GM12873 (cell line): Measurements from ENCODE around the gene PDE2A.

Source experiments
- TF ChIP-seq, protein P1 (sequence below): IDR thresholded peaks from 2 replicates; pipeline ENCODE4 v1.5.1; 2012; ENCODE audit warnings: low read depth, mild to moderate bottlenecking, moderate library complexity, low read length, control low read depth; ENCODE audit not compliant: insufficient read depth; ENCODE audit errors: missing control alignments

Gene PDE2A

DNA sequence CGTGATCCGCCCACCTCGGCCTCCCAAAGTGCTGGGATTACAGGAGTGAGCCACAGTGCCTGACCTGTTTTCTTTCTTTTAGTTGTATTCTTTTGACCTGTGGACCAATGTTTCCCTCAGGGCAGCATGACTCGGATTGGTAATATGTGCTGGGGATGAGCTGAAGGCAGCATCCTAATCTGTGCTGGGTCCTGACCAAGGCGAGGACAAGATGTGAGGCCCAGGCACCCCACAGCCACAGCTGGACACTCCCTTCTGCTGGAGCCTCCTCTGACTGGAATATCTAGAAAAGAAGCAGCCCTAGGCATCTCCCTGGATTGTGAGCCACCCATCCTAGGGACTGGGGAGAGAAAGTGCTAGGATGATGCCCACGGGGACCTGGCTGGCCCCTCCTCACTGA, 105.4 kb downstream of the PDE2A start:
- TF ChIP-seq, protein P1, sequence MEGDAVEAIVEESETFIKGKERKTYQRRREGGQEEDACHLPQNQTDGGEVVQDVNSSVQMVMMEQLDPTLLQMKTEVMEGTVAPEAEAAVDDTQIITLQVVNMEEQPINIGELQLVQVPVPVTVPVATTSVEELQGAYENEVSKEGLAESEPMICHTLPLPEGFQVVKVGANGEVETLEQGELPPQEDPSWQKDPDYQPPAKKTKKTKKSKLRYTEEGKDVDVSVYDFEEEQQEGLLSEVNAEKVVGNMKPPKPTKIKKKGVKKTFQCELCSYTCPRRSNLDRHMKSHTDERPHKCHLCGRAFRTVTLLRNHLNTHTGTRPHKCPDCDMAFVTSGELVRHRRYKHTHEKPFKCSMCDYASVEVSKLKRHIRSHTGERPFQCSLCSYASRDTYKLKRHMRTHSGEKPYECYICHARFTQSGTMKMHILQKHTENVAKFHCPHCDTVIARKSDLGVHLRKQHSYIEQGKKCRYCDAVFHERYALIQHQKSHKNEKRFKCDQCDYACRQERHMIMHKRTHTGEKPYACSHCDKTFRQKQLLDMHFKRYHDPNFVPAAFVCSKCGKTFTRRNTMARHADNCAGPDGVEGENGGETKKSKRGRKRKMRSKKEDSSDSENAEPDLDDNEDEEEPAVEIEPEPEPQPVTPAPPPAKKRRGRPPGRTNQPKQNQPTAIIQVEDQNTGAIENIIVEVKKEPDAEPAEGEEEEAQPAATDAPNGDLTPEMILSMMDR: no peak

DNA sequence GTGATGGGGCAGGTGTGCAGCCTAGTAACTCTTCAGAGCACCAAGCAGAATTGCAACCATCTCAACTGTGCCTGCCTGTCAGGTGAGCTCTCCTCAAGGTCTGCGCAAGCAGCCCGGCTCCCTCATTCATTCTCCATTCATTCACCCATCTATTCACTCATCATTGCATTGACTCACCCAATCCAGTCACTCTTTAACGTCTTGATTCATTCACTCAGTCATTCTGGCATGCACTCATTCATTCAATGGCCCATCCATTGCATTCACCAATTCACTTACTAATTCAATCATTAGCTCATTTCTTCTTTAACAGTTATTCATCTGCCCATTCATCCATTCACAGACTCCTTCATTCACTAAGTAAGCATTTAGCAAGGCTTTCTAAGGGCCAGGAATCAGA, 111.8 kb downstream of the PDE2A start:
- TF ChIP-seq, protein P1: no peak

DNA sequence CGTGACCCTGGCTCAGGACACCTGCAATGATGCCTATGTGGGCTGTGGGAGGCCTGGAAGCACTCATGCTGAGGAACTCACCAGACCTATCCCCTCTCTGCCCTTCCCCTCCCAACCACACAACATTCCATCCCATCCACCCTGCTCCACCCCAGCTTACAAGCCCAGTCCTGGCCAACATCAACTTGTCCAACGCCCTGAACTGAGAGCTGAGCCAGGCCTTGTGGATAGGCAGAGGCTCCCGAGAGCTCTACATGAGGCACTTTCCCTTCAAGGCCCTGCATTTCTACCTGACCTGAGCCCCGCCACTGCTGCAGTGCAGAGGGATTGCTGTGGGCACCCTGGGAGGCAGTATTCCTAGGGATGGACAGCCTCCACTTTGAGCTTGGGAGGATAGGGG, 112.4 kb downstream of the PDE2A start:
- TF ChIP-seq, protein P1: no peak

DNA sequence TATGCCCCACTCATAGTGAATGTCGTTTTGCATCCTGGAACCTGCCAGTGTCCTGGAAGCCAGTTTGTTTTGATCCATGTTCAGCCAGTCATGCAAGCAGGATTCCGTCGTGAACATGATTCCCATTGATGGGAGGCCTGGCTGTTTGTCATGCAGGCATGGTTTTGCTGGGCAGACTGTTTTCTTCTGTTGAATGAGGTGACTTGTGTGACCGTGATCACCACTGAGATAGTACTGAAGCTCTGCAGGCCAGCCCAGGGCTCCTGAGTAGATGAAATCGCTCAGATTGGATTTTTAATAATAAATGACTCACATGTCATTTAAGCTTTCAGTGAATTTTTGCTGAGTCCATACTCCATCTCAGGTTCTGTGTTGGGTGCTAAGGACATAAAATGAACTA, 117.8 kb downstream of the PDE2A start:
- TF ChIP-seq, protein P1: no peak

DNA sequence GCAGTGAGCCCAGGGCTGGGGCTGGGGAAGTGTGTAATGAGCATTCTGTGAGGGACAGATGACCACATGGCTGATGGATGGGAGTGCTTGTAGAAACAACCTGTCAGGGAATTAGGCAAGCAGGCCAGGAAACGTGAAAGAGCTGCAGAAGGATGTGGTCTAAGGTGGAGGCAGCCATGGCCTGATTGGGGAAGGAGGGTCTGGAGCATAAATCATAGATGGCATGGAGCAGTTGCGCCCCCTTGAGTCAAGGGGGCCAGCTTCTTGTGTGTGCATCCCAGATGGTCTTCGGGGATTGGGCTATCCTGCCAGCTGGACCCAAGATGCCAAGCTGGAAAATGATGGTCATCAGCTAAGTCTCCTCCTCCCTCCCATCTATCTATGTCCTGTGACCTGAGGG, 120.5 kb downstream of the PDE2A start:
- TF ChIP-seq, protein P1: peak; percentile 67

DNA sequence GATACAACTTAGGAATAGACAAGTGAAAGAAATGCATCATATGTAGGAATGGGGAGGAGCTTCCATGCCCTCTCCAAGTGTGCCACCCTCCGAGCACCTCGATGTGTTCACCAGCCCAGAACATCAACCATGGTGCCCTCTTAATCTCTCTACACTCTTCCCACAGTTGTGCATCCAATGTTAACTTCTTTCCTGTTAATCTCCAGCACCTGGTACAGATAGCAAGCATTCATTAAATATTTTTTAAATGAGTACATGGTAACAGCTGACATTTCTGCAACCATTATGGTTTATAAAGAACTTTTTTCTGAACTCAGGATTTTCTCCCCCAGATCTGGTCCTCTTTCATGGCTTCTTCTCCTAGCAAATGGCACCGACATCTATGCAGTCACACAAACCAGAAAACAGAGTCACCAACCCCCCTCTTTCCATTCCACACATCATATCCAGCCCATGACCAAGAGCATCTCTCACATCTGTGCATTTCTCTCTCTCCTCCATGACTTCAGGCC, 121.8 kb downstream of the PDE2A start:
- TF ChIP-seq, protein P1: no peak

DNA sequence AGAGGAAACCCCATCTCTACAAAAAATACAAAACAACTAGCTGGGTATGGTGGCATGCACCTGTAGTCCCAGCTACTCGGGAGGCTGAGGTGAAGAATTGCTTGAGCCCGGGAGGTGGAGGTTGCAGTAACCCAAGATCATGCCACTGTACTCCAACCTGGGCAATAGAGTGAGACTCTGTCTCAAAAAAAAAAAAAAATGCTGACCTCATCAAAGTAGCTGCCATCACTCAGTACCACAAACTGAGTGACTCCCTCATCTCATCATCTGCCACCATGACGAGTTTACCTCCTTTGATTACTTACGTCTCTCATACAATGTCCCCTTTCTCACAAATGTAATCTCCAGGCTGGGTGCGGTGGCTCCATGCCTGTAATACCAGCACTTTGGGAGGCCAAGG, 122.7 kb downstream of the PDE2A start:
- TF ChIP-seq, protein P1: no peak
